WERI-Rb-1 (cell line): ENCODE data around the gene IL18R1.

Experiments used
- DNase-seq: peaks from one replicate; pipeline ENCODE4 v3.0.0-alpha.2; 2020
- H3K27ac ChIP-seq: fragments of 250-450 bp; sonication (Bioruptor Pico); 2 replicates; pipeline ENCODE4 v1.5.1; 2020; ENCODE audit warnings: mild to moderate bottlenecking, moderate library complexity
- H3K27me3 ChIP-seq: fragments of 250-450 bp; sonication (Bioruptor Pico); 2 replicates; pipeline ENCODE4 v1.5.1; 2021; ENCODE audit warnings: mild to moderate bottlenecking, low read depth, moderate library complexity; ENCODE audit not compliant: insufficient read depth, severe bottlenecking
- H3K36me3 ChIP-seq: fragments of 250-450 bp; sonication (Bioruptor Pico); 2 replicates; pipeline ENCODE4 v1.5.1; 2020; ENCODE audit warnings: mild to moderate bottlenecking, moderate library complexity
- H3K4me3 ChIP-seq: 2 replicates; pipeline ENCODE4 v1.5.1; 2011; ENCODE audit warnings: low read depth, mild to moderate bottlenecking, control low read depth, low read length
- H3K9me3 ChIP-seq: fragments of 250-450 bp; sonication (Bioruptor Pico); 2 replicates; pipeline ENCODE4 v1.5.1; 2021; ENCODE audit warnings: mild to moderate bottlenecking, moderate library complexity; ENCODE audit not compliant: severe bottlenecking
- TF ChIP-seq, protein P1 (sequence below): IDR thresholded peaks from 2 replicates; pipeline ENCODE4 v1.5.1; 2011; ENCODE audit warnings: low read depth, mild to moderate bottlenecking, control low read depth, inconsistent platforms, low read length

IL18R1 gene

DNA sequence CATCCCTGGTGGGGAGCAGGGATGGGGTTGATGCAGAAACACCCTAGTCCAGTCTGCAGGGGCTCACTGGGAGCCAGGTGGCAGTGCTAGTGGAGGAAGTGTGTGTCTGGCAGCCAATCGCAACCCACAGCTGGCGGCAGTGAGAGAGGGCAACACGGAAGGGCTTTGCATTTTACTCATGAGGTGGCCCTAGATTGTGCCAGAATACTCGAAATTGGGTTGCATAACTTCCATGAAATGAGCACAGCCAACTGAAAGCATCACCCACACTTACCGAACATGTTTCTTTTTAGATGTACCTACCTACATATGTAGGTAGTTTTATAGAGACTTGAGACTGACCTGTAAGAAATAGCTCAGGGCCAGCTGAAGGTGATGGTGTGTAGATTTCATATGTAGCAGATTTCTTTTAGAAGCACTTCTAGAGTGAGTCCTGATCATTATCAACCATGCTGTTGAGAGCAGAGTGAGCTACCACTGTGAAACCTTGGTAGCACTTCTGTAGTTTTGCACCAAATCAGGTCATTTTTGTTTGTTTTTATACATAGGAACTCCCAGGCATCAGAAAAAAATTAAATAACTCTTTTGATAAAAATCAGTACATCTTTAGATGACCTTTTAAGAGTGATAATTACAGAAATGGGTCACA, 13.0 kb downstream of the IL18R1 start:
- Histone ChIP-seq H3K27ac (no peak overlapping the region), H3K27me3 (peaks cover 16% of the 10 kb centered on the region), H3K4me3 (no peak overlapping the region), H3K9me3 (peaks cover 3% of the 10 kb centered on the region), H3K36me3 (no peaks in the 10 kb centered on the region)
- TF ChIP-seq, protein P1, sequence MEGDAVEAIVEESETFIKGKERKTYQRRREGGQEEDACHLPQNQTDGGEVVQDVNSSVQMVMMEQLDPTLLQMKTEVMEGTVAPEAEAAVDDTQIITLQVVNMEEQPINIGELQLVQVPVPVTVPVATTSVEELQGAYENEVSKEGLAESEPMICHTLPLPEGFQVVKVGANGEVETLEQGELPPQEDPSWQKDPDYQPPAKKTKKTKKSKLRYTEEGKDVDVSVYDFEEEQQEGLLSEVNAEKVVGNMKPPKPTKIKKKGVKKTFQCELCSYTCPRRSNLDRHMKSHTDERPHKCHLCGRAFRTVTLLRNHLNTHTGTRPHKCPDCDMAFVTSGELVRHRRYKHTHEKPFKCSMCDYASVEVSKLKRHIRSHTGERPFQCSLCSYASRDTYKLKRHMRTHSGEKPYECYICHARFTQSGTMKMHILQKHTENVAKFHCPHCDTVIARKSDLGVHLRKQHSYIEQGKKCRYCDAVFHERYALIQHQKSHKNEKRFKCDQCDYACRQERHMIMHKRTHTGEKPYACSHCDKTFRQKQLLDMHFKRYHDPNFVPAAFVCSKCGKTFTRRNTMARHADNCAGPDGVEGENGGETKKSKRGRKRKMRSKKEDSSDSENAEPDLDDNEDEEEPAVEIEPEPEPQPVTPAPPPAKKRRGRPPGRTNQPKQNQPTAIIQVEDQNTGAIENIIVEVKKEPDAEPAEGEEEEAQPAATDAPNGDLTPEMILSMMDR: no peak
- no peak for DNase-seq

- TF ChIP-seq, protein P1: no peak
- H3K27ac ChIP-seq: no peak overlapping the region
- no peaks in the 10 kb centered on the region for H3K36me3 ChIP-seq
- H3K9me3 ChIP-seq: peaks cover 3% of the 10 kb centered on the region
- DNase-seq: no peak
- no peak overlapping the region for H3K4me3 ChIP-seq
- H3K27me3 ChIP-seq: peaks cover 20% of the 10 kb centered on the region
Measured at GRCh38 chr2:102369866-102370265, 14.3 kb downstream of the IL18R1 start.

DNA sequence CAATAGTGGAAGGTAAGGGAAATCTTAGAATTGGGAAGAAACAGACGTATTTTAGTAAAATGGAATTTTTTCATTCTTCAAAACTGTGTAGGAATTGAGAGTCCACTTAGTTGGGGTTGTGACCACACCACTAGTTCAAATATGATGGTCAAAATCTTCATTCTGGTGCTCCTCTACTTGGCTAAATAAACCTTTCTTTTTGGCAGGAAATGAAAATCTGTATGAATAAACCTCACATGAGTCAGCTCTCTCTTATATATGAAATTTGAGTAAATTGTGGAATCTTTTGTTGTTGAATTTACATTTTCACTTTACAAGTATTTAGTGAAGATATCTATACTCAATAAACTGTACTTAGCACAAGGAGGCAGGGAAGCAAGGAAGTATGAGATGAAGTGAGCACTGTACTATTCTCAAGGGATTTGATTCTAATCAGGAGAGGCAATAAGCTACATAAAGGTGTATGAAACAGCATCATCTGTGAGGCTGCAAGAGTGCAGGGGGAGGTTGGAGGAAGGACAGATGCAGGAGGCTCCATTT, 20.5 kb downstream of the IL18R1 start:
- H3K27ac ChIP-seq: no peak overlapping the region
- TF ChIP-seq, protein P1: no peak
- peaks cover 51% of the 10 kb centered on the region for H3K27me3 ChIP-seq
- DNase-seq: no peak
- no peaks in the 10 kb centered on the region for H3K9me3 ChIP-seq
- no peaks in the 10 kb centered on the region for H3K36me3 ChIP-seq
- H3K4me3 ChIP-seq: no peak overlapping the region

GRCh38 chr2:102383722-102384121, 28.1 kb downstream of the IL18R1 start:
- TF ChIP-seq, protein P1: no peak
- Histone ChIP-seq H3K27ac (no peak overlapping the region), H3K4me3 (no peak overlapping the region), H3K27me3 (peaks cover 42% of the 10 kb centered on the region), H3K9me3 (peaks cover 5% of the 10 kb centered on the region), H3K36me3 (no peaks in the 10 kb centered on the region)
- DNase-seq: no peak

DNA sequence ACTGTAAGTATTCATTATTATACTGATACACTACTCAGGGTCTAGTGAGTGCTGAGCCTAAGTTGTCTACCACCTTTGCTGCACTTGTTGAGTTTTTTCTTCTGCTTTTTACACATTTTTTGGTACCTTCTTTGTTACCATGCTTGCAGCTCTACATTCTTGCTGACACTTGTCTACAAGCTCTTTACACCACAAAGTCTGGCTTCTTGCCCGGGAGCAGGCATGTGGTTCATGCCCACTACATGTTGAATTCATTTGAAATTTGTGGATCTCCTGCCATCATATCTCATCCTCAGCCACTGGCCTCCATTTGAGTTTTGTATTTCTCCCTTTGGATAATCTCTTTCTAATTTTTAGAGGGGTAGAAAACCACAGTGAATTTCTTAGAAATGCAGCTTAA, 29.9 kb downstream of the IL18R1 start:
- TF ChIP-seq, protein P1: no peak
- no peaks in the 10 kb centered on the region for H3K36me3 ChIP-seq
- DNase-seq: no peak

DNA sequence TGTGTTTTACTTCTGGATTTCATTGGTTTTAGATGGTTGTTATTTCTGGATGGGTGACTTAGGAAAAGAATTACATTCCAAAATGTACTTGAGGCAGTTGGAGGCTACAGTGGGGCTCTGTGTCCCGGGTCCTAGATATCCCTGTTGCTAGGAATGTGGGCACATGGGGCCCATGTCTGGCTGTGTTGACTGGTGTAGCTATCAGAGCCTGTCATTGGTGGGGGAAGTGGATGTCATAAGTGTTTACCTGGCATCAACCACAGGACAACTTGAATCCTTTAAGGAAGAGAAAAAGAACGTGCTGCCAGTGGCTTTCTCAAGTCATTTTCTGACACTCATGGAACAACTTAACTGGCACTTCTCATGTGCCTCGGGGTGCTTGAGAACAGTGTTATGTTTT, 30.4 kb downstream of the IL18R1 start:
- TF ChIP-seq, protein P1: no peak
- Histone ChIP-seq H3K27me3 (peaks cover 48% of the 10 kb centered on the region), H3K9me3 (peaks cover 5% of the 10 kb centered on the region), H3K4me3 (no peak overlapping the region), H3K36me3 (no peaks in the 10 kb centered on the region), H3K27ac (no peak overlapping the region)
- no peak for DNase-seq

More for the DNA sequence above, 29.9 kb downstream of the IL18R1 start:
- Histone ChIP-seq H3K4me3 (no peak overlapping the region), H3K27ac (no peak overlapping the region), H3K27me3 (peaks cover 48% of the 10 kb centered on the region), H3K9me3 (peaks cover 5% of the 10 kb centered on the region)
